ENCODE measurements around the gene AOPEP.

DNA sequence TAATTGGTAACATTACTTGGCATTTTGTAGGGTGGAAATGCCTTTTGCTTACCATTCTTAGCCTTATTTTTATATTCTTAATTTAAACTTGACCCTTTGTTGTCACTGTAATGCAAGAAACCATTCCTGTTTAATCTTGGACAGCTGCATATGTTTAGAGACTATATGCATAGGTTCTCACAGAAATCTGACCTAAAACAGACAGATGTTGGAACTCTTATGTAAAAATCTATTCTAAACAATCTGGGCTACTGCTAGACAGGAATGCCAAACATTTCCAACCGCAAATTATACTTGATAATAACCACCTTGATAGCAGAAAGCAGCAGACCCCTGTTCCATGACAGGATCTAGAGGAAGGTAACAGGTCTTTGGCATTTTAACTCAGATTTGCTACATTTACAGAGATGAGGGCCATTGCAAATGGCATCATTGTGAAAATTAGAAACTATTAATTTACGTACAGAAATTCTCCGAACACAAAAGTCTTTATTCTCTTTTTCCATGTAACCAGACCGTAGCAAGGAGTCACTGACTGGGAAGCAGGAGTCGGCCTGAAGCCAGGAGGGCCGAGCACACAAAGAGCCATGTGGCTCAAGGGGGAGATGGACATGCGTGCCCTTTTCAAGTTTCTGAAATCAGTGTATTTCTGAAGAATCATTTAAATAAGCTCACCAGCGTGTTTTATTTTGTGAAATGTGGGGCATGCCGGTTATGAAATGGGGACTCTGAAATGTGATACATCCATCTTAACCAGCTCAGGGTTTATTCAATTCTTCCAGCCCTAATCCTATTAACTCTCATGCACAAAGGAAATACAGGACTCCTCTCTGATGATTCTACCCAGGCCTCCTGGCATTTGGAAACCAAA is 139.3 kb downstream of the AOPEP start:
- TF ChIP-seq POLR2A (IDR thresholded peaks at IDR 0.05) = no peak
- TF ChIP-seq, protein P1, sequence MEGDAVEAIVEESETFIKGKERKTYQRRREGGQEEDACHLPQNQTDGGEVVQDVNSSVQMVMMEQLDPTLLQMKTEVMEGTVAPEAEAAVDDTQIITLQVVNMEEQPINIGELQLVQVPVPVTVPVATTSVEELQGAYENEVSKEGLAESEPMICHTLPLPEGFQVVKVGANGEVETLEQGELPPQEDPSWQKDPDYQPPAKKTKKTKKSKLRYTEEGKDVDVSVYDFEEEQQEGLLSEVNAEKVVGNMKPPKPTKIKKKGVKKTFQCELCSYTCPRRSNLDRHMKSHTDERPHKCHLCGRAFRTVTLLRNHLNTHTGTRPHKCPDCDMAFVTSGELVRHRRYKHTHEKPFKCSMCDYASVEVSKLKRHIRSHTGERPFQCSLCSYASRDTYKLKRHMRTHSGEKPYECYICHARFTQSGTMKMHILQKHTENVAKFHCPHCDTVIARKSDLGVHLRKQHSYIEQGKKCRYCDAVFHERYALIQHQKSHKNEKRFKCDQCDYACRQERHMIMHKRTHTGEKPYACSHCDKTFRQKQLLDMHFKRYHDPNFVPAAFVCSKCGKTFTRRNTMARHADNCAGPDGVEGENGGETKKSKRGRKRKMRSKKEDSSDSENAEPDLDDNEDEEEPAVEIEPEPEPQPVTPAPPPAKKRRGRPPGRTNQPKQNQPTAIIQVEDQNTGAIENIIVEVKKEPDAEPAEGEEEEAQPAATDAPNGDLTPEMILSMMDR (IDR thresholded peaks at IDR 0.05) = no peak

Measured in sigmoid colon (tissue), 3 donors.